Measurements from ENCODE around the gene IKZF3. TPM values are rescaled to one million over a fixed set of nuclear protein-coding genes. Genes with fewer than 3 reads are reported as not detected.

Gene IKZF3
- polyA plus RNA-seq, 1 donor from 2014 or later, result not detected

DNA sequence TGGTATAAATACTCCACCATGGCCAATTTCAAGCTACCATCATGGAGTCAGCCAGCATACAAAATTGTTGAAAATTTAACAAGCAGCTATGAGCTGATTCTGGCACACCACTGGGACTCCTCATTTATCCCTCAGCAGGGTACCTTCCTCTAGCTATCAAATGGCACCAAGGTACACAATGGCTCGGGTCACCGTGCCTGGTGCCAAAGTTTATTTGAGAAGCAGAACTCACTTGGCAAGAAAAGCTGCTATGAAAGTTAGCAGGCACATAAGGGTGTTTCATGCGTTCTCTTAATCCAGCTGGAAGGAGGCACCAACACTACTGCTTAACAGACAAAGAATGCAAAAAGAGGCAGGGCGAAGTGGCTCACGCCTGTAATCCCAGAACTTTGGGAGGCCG, 51.6 kb downstream of the IKZF3 start:
- TF ChIP-seq TAF1 (IDR thresholded peaks at IDR 0.05; ENCODE audit: low read depth) (no peak), MXI1 (conservative IDR thresholded peaks at IDR 0.05; ENCODE audit: poor library complexity, severe bottlenecking) (no peak), POLR2AphosphoS5 (IDR thresholded peaks at IDR 0.05) (no peak), CTCF (IDR thresholded peaks at IDR 0.05; ENCODE audit: poor library complexity, severe bottlenecking) (no peak), EZH2 (IDR thresholded peaks at IDR 0.05; ENCODE audit: borderline replicate concordance, insufficient read depth, low read length, poor library complexity, severe bottlenecking) (no peak), SMC3 (conservative IDR thresholded peaks at IDR 0.05; ENCODE audit: poor library complexity) (no peak), EP300 (conservative IDR thresholded peaks at IDR 0.05; ENCODE audit: poor library complexity, severe bottlenecking) (no peak), RAD21 (conservative IDR thresholded peaks at IDR 0.05) (no peak)
- TF ChIP-seq, protein P1, sequence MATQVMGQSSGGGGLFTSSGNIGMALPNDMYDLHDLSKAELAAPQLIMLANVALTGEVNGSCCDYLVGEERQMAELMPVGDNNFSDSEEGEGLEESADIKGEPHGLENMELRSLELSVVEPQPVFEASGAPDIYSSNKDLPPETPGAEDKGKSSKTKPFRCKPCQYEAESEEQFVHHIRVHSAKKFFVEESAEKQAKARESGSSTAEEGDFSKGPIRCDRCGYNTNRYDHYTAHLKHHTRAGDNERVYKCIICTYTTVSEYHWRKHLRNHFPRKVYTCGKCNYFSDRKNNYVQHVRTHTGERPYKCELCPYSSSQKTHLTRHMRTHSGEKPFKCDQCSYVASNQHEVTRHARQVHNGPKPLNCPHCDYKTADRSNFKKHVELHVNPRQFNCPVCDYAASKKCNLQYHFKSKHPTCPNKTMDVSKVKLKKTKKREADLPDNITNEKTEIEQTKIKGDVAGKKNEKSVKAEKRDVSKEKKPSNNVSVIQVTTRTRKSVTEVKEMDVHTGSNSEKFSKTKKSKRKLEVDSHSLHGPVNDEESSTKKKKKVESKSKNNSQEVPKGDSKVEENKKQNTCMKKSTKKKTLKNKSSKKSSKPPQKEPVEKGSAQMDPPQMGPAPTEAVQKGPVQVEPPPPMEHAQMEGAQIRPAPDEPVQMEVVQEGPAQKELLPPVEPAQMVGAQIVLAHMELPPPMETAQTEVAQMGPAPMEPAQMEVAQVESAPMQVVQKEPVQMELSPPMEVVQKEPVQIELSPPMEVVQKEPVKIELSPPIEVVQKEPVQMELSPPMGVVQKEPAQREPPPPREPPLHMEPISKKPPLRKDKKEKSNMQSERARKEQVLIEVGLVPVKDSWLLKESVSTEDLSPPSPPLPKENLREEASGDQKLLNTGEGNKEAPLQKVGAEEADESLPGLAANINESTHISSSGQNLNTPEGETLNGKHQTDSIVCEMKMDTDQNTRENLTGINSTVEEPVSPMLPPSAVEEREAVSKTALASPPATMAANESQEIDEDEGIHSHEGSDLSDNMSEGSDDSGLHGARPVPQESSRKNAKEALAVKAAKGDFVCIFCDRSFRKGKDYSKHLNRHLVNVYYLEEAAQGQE (IDR thresholded peaks at IDR 0.05; ENCODE audit: borderline replicate concordance), result no peak

GRCh38 chr17:39810939-39811728, 53.0 kb downstream of the IKZF3 start:
- no peak for TF ChIP-seq EP300 (conservative IDR thresholded peaks at IDR 0.05; ENCODE audit: poor library complexity, severe bottlenecking)
- TF ChIP-seq MXI1 (conservative IDR thresholded peaks at IDR 0.05; ENCODE audit: poor library complexity, severe bottlenecking), result no peak
- TF ChIP-seq POLR2AphosphoS5 (IDR thresholded peaks at IDR 0.05), result no peak
- TF ChIP-seq SMC3 (conservative IDR thresholded peaks at IDR 0.05; ENCODE audit: poor library complexity), result no peak
- no peak for TF ChIP-seq TAF1 (IDR thresholded peaks at IDR 0.05; ENCODE audit: low read depth)
- no peak for TF ChIP-seq EZH2 (IDR thresholded peaks at IDR 0.05; ENCODE audit: borderline replicate concordance, insufficient read depth, low read length, poor library complexity, severe bottlenecking)
- TF ChIP-seq RAD21 (conservative IDR thresholded peaks at IDR 0.05), result no peak
- TF ChIP-seq CTCF (IDR thresholded peaks at IDR 0.05; ENCODE audit: poor library complexity, severe bottlenecking), result no peak
- TF ChIP-seq, protein P1 (IDR thresholded peaks at IDR 0.05; ENCODE audit: borderline replicate concordance), result no peak

More for the DNA sequence above, 51.6 kb downstream of the IKZF3 start:
- H3K79me2 ChIP-seq (replicated peaks; ENCODE audit: insufficient read depth, low read length), result no peaks in the 10 kb centered on the region
- H3K9me2 ChIP-seq (ENCODE audit: insufficient read depth, low read length), result no peaks in the 10 kb centered on the region
- no peaks in the 10 kb centered on the region for H4K20me1 ChIP-seq (ENCODE audit: insufficient read depth)
- H3K9me3 ChIP-seq (ENCODE audit: low read length), result no peaks in the 10 kb centered on the region
- H3K27ac ChIP-seq (ENCODE audit: low read length), result no peak overlapping the region
- H3K4me3 ChIP-seq (ENCODE audit: low read length), result no peak overlapping the region
- no peak overlapping the region for H2AFZ ChIP-seq (ENCODE audit: low read depth, low read length)
- H3F3A ChIP-seq (ENCODE audit: insufficient read depth, low read length, poor library complexity, severe bottlenecking), result no peaks in the 10 kb centered on the region
- no peak overlapping the region for H3K9ac ChIP-seq (ENCODE audit: low read length)
- no peaks in the 10 kb centered on the region for H3K36me3 ChIP-seq (ENCODE audit: insufficient read depth, low read length)
- H3K4me2 ChIP-seq (ENCODE audit: low read length), result no peak overlapping the region
- H3K27me3 ChIP-seq (ENCODE audit: insufficient read depth, low read depth, low read length), result no peaks in the 10 kb centered on the region

More at GRCh38 chr17:39810939-39811728, 53.0 kb downstream of the IKZF3 start:
- Histone ChIP-seq H3K27me3 (ENCODE audit: insufficient read depth, low read depth, low read length) (no peaks in the 10 kb centered on the region), H3K9me3 (ENCODE audit: low read length) (no peaks in the 10 kb centered on the region), H3K9me2 (ENCODE audit: insufficient read depth, low read length) (no peaks in the 10 kb centered on the region), H3K36me3 (ENCODE audit: insufficient read depth, low read length) (no peaks in the 10 kb centered on the region), H3K27ac (ENCODE audit: low read length) (no peak overlapping the region), H3K9ac (ENCODE audit: low read length) (no peak overlapping the region), H3K79me2 (replicated peaks; ENCODE audit: insufficient read depth, low read length) (no peaks in the 10 kb centered on the region), H2AFZ (ENCODE audit: low read depth, low read length) (no peak overlapping the region), H3K4me2 (ENCODE audit: low read length) (no peak overlapping the region), H3F3A (ENCODE audit: insufficient read depth, low read length, poor library complexity, severe bottlenecking) (no peaks in the 10 kb centered on the region), H3K4me3 (ENCODE audit: low read length) (no peak overlapping the region), H4K20me1 (ENCODE audit: insufficient read depth) (no peaks in the 10 kb centered on the region)

Measured in neural cell (in vitro differentiated cells).